ENCODE measurements around the gene UVRAG.

Gene UVRAG

DNA sequence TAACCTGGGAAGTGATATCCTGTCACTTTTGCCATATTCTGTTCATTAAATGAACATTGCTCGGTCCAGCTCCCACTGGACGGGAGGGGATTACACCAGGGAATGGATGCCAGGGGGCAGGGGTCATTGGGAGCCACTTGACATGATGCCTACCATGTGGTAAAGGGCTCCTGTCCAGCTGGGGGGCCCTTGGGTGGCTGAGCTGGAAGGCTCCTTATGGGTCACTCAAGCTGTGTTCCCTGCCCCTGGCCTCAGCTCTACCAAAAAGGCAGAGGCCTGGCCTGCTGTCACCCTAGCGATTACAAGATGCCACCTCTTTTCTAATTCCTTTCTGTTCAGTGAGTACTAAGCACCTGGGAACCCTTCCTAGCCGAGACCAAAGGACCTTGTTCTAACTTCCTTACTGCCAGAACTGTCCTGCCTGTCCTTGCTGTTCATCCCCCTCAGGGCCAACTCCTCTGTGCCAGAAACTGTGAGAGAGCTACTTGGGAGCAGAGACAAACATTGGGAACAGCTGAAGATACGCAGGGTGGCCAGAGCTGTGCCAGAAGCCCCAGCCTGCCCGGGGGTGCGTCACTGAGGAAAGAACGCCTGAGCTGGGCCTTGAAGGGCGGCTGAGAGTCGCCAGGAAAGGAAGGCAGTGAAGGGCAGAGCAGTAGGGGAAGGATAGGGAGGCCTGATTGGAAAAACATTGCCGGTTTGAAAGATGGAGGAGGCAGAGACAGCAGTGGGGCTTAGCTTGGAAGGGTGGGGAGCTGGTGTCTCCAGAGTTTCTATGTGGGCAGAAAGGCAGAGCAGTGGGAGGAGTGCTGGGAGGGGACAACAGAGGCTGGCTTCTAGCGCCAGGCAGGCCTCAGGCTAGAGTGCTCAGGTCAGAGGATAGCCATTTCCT, 12.7 kb upstream of the UVRAG start:
- H3K4me3 ChIP-seq (ENCODE audit: low read length): no peak overlapping the region
- no peak for DNase-seq (ENCODE audit: low read depth, low spot score)

DNA sequence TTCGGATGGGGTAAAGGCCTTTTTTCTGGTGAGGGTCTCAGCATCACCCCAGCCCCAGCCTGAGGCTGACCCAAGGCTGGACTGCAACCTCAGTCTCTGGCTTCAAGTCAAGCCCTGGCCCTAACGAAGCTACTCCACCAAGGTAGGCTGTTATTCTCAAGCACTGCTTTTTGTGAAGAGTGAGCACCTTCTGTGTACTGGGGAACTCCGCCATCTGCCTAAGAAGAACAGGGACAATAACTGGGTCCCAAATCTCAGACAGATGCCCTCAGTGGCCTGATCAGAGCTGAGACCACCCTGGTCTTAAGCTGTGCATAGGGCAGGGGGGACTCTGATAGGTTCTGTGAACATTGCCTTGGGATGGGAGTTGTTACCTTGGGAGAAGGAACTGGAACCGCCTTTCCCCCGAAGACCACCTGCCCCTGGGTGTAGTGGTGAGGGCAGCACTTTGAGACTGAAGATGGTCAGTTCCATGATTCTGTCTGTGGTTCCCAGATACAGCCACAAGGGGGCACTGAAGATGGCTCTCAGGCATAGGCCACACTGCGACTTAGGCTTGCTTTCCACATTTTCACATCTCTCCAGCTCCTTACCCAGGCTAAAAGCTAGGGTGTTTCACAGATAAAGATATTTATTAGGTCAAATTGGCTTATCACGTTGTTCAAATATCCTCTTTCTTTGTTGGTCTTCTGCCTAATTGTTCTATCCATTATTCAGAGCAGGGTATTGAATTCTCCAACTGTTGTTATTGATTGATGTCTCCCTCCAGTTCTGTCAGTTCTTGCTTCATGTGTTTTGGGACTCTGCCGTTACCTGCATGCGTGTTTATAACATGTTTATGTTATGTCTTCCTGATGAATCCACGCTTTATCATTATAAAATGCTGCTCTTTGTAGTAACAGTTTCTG, 11.8 kb upstream of the UVRAG start:
- peak; percentile 41 for DNase-seq (ENCODE audit: low read depth, low spot score)

DNA sequence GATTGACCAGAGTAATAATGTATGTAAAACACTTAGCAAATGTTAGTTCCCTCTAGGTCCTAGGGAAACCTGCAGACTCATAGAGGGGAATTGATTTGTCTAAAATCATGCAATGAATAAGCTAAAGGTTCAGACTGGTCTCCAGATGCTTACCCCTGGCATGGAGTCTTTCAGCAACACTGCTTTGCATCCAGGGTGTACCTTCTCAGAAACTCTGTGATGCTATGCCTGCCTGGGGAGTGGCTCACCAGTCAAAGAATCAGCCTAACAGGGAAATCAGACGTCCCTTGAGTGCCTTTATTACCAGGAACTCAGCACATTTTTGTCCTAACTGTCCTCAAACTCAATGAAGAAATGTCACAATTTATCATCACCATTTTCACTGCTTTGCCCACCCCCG, 5.9 kb upstream of the UVRAG start:
- no peak overlapping the region for H3K4me3 ChIP-seq (ENCODE audit: low read length)
- DNase-seq (ENCODE audit: low read depth, low spot score): no peak

More for the DNA sequence above, 11.8 kb upstream of the UVRAG start:
- no peak overlapping the region for H3K4me3 ChIP-seq (ENCODE audit: low read length)

DNA sequence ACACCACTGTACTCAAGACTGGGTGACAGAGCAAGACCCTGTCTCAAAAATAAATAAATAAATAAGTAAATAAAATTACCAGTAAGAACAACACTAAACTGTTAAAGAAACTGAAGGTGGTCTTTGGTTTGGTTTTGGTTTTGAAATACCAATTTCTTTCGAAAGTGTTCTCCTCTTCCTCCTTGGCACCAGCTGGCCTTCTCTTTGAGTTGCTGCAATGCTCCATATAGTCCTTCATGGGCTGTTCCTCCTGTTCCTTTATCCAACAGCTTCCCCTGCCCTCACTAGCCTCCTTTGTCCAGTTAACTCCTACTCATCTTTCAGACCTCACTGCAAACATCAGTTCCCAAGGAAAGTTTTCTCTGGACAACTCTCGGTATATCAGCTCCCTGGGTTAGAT, 5.0 kb upstream of the UVRAG start:
- no peak overlapping the region for H3K4me3 ChIP-seq (ENCODE audit: low read length)
- no peak for DNase-seq (ENCODE audit: low read depth, low spot score)

DNA sequence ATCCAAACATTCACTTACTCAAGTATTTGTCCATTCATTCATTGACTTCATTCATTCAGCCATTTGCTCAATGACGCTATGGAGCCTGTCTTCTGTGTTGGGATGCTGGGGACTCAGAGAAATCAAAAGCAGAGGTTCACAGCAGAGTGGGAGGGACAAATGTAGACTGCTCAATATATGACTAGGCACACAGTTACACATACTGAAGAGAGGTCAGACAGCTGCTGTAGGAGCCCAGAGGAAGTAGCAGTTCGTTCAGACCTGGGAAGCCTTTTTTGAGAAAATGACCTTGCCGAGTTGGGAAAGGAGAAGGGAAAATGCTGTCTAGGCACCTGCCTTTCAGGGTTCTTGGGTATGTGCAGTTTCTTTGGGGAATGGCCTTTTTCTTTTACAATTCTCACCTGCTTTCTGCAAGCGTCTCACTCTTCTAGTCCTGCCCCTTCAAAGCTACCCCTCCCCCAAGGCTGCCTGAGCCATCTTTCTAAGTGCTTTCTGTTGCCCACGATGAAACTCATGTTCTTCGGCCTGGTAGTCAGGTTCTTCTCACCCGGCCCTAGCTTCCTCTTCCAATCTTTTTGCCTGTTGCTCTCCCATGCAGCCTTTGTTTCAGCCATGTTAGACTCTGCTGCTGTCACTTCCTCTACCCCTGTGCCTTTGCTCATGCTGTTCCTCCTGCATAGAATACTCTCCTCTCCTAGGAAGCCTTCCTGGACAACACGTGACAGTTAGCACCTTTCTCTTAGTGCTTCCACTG, 4.2 kb upstream of the UVRAG start:
- no peak overlapping the region for H3K4me3 ChIP-seq (ENCODE audit: low read length)
- DNase-seq (ENCODE audit: low read depth, low spot score): no peak

DNA sequence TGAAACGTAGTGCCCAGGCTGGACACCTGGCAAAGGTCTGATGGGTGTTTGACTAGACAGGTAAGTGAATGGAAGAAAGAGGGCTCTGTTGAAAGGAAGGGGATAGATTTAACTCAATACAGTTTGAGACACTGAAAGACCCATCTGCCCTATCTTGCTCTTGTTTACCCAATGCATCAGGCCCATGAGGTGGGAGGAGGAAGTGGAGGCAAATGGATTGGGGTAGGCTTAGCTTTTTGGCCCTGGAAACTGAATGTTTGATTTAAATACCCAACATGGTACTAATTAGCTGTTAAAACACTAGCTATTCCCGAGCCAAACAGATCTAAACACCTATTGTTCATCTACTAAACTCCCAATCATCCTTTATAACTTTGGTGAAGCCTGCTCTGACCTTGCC, 3.5 kb upstream of the UVRAG start:
- DNase-seq (ENCODE audit: low read depth, low spot score): no peak
- H3K4me3 ChIP-seq (ENCODE audit: low read length): no peak overlapping the region

DNA sequence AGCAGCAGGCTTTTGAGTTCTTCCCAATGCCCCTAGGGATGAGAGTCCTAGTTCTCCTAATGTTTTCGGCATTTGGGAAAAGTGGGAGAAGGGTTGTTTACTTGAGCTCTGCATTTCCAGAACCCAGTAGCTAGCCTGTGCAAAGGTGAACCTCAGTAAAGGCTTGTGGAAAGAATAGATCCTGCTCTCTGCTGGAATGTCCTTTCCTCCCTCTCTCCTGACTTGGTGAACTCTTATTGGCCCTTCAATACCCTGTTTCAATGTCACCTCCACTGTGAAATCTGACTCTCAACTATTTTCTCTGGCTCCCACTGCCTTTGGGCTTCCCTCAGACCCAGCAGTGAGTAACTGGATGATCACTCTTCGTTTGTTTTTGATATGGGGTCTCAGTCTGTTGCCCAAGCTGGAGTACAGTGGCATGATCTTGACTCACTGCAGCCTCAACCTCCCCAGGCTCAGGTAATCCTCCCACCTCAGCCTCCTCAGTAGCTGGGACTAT, 2.4 kb upstream of the UVRAG start:
- DNase-seq (ENCODE audit: low read depth, low spot score): no peak
- no peak overlapping the region for H3K4me3 ChIP-seq (ENCODE audit: low read length)

DNA sequence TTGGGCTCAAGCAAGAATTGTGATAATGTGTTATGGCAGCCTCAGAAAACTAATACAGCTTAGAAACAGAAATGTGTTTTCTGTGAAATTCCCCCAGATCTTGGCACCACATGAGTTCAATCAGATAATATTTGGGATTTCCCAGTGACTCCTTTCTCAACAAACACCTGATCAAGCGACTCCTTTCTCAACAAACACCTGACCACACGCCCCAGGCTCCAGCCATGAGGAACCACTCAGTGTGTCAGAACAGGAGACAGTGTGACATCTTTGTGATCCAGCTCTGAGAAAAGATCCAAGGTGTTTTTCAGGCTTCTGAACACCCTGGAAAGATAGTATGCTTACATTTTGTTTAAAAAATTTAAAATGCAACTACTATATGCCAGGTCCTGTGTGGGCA, 1.9 kb upstream of the UVRAG start:
- no peak overlapping the region for H3K4me3 ChIP-seq (ENCODE audit: low read length)
- no peak for DNase-seq (ENCODE audit: low read depth, low spot score)

DNA sequence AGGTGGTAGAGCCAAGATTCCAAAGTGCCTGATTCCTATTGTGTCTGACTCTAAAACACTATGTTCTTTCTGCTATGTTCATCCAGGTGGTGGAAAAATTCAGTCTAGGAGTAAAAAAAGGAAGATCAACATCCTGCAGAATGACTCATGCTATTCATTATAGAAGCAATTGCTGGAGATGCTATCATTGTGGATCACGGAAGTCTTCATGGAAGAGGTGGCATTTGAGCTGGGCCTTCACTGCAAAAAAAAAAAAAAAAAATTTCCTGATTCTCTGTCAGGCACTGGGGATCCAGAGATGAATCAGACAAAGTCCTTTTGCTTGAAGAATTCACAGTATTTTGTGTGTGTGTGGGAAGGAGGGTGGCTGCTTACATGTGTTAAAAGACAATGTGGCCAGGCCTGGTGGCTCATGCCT, 1.4 kb upstream of the UVRAG start:
- H3K4me3 ChIP-seq (ENCODE audit: low read length): no peak overlapping the region
- no peak for DNase-seq (ENCODE audit: low read depth, low spot score)

DNA sequence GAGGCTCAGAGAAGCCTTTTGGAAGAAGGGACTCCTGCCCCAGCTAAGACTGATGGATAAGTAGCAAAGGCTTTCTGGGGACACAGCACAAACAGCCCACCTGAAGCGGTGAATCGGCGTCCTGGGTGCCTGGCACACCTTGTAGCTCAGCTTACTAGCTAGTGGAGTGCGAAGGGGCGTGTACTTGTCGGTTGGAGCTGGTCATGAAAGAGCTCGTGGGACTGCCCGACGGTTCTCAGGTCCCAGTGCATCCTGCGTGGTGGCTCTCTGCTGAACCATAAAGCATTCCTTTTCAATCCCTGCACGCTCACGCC, 690 bp upstream of the UVRAG start:
- no peak for DNase-seq (ENCODE audit: low read depth, low spot score)
- peak overlapping the region; percentile 85 for H3K4me3 ChIP-seq (ENCODE audit: low read length)

DNA sequence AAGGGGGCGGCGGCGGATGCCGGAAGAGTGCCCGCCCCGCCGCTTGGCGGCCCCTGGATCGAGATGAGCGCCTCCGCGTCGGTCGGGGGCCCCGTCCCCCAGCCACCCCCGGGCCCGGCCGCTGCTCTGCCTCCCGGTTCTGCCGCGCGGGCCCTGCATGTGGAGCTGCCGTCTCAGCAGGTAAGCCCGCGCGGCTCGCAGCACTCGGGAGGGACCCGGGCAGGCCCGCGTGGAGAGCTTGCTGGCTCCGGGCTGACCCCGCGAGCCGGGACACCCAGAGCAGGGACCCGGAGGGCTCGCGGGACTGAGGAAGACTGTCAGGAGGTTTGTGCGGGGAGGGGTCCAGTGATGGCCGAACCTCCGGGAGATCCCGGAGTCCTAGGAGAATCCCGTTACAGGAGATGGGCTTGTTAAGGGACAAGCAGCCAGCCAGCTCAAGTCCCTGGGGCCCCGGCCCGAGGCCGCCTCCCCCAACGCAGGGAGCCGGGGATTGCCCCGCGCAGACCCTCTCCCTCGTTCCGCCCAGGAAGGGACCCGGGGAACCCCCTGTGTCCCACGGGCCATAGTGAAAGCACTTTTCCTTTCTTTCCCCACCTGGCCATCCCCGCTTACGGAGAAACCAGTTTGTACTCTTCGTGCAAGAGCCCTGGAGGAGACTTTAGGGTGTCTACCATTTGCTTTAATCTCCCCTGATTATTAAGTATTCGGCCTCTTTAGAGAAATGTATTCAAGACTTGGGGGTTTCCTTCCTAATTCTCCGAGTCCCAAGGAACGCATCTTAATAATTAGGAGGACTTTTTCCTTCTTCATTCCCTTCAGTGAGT, 547 bp downstream of the UVRAG start:
- DNase-seq (ENCODE audit: low read depth, low spot score): no peak
- H3K4me3 ChIP-seq (ENCODE audit: low read length): peak overlapping the region; percentile 85

DNA sequence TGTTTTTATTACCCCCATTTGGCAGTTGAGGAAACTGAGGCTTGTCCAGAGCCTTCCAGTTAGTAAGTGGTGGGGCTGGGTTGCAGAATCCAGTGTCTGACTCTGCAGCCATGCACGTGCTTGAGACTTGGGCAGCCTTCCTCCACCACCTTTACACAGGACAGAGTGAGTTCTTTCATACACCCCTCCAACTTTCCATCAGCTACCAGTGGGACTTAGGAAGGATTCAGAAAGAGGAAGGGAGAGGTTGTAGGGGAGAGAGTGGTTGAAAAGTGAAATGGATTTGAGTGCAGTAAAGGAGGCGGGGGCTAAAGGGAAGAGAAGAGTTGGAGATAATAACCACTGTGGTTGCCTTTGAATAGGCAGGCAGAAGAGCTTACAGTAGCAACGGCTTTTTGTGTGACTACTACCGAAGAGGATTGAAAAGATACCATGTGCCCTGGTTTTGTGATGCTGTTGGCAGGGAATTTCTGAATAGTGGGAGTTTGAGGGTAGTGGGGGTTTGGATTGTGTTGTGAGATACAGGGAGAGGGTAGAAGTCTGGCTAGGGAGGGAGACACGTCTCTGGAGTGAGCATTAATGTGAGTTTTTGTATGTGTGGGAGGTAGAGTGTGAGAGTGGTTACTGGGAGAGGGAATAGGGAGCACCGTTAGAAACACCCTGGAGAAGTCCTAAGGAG, 1.7 kb downstream of the UVRAG start:
- peak overlapping the region; percentile 85 for H3K4me3 ChIP-seq (ENCODE audit: low read length)
- DNase-seq (ENCODE audit: low read depth, low spot score): peak; percentile 60

DNA sequence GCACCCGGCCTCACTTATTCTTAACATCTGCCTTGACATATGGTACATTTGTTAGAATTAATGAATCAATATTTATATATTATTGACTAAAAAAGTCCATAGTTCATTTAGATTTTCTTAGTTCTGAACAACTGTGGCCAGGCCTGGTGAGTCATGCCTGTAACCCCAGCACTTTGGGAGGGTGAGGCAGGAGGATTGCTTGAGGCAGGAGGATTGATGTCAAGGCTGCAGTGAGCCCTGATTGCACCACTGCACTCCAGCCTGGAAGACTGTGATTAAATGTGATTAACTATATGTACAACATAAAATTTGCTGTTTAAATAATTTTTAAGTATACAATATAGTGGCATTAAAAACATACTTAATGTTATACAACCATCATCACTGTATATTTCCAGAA, 5.6 kb downstream of the UVRAG start:
- no peak for DNase-seq (ENCODE audit: low read depth, low spot score)
- H3K4me3 ChIP-seq (ENCODE audit: low read length): no peak overlapping the region

DNA sequence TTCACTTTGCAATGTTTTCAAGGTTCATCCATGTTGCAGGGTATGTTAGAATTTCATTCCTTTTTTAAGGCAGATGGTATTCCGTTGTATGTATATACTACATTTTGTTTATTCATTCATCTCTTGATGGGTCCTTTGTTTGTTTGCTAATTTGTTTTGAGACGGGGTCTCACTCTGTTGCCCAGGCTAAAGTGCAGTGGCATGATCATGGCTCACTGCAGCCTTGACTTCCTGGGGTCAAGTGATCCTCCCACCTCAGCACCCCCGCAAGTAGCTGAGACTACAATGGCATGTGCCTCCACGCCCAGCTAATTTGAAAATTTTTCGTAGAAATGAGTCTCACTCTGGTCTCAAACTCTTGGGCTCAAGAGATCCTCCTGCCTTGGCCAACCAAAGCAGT, 6.2 kb downstream of the UVRAG start:
- no peak overlapping the region for H3K4me3 ChIP-seq (ENCODE audit: low read length)
- no peak for DNase-seq (ENCODE audit: low read depth, low spot score)

DNA sequence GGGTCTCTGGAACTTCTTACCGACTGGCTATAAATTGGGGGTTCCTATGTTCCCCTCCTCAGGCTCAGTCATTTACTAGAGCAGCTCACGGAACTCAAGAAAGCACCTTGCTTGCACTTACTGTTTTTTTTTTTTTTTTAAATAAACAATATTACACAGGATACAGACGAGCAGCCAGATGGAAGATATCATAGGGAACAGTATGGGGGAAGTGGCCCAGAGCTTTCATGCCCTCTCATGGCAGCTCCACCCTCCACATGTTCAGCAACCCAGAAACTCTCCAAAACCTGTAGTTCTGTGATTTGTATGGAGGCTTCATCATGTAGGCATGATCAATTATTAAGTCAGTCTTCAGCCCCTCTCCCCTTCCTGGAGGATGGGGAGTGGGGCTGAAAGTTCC, 7.5 kb downstream of the UVRAG start:
- no peak for DNase-seq (ENCODE audit: low read depth, low spot score)
- no peak overlapping the region for H3K4me3 ChIP-seq (ENCODE audit: low read length)

DNA sequence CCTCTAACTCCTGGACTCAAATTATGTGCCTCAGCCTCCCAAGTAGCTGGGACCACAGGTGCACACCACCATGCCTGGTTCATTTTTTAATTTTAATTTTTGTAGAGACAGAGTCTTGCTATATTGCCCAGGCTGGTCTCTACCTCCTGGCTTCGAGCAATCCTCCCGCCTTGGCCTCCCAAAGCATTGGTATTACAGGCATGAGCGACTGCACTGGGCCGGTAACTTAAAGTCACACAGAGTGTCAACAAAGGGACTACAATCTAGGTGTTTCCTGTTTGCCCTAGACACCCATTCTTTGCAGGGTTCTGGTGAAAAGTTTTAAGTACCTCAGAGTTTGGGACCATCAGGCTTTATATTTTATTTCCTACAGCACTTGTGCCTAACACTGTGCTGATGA, 8.4 kb downstream of the UVRAG start:
- no peak for DNase-seq (ENCODE audit: low read depth, low spot score)

DNA sequence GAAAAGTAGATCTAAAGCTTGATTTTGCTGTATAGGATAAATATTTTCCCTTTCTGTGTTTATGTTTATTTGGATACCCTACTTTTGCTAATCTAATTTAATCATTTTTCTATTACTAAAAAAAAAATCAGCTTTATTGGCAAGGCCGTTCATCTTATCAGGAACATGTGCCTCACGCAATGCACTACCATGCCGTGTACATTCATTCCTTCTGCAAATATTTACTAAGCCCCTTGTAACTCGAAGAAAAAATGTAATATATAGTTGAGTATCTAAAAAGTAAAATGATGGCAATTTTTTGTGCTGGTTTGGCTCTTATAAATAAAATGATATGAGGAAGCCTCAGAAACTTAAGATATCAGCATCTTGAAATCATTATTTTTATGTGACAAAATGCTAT, 8.9 kb downstream of the UVRAG start:
- DNase-seq (ENCODE audit: low read depth, low spot score): no peak
- no peak overlapping the region for H3K4me3 ChIP-seq (ENCODE audit: low read length)

More for the DNA sequence above, 8.4 kb downstream of the UVRAG start:
- no peak overlapping the region for H3K4me3 ChIP-seq (ENCODE audit: low read length)
